Activated CD8-positive, alpha-beta T cell treated with anti-CD3 and anti-CD28 coated beads for 36 hours (primary cell): ENCODE results near the gene PRDM11. TPM values are rescaled to one million over a fixed set of nuclear protein-coding genes. Genes with fewer than 3 reads are reported as not detected.
A peak's percentile ranks its signal among the peaks of the same experiment; 100 is the strongest.

Experiments
- ATAC-seq: fragments of 200-7000 bp; cut with Tn5 transposase; one replicate; pipeline ENCODE4 v1.10.0; 2021; ENCODE audit warnings: mild to moderate bottlenecking, moderate library complexity
- CTCF ChIA-PET: fragments of 350-600 bp; sonication (Branson Sonifier 250); formaldehyde crosslinking; loops from one replicate; lab custom pipeline; 2021; ENCODE audit warnings: antibody characterized with exemption; lab: Charles Lee
- POLR2A ChIA-PET: fragments of 350-600 bp; sonication (Branson Sonifier 250); formaldehyde crosslinking; loops from one replicate; lab custom pipeline; 2021; ENCODE audit warnings: antibody characterized with exemption; lab: Charles Lee
- DNase-seq: peaks from one replicate; pipeline ENCODE4 v3.0.0-alpha.2; 2020
- H3K27ac Mint-ChIP-seq: one replicate; pipeline ENCODE4 v1.8.0; 2021; ENCODE audit warnings: mild to moderate bottlenecking, mixed read lengths
- H3K27me3 Mint-ChIP-seq: one replicate; pipeline ENCODE4 v1.8.0; 2021; ENCODE audit warnings: mixed read lengths
- H3K36me3 Mint-ChIP-seq: one replicate; pipeline ENCODE4 v1.8.0; 2021; ENCODE audit warnings: low read depth, mixed read lengths
- H3K4me1 Mint-ChIP-seq: one replicate; pipeline ENCODE4 v1.8.0; 2021; ENCODE audit warnings: low read depth, mixed read lengths
- H3K4me3 Mint-ChIP-seq: one replicate; pipeline ENCODE4 v1.8.0; 2021; ENCODE audit warnings: mild to moderate bottlenecking, moderate library complexity, mixed read lengths
- H3K9me3 Mint-ChIP-seq: one replicate; pipeline ENCODE4 v1.8.0; 2021; ENCODE audit warnings: mixed read lengths
- intact Hi-C: fragments of 100-400 bp; cut with micrococcal nuclease; formaldehyde crosslinking; loops from one replicate; pipeline ENCODE4 v1.10.0; 2022
- total RNA-seq, 2 experiments: library from RNA; stranded (reverse); gene quantifications; one replicate each; pipeline ENCODE4 v1.2.3, GENCODE V29; 2021
- TF ChIP-seq, protein P1 (sequence below): fragments of 200-600 bp; IDR thresholded peaks from one replicate; pipeline ENCODE4 v1.8.0; 2022; ENCODE audit warnings: antibody characterized with exemption, mild to moderate bottlenecking

Gene PRDM11
- total RNA-seq, result 1 to 10 TPM; 2.6 to 3.5 TPM

DNA sequence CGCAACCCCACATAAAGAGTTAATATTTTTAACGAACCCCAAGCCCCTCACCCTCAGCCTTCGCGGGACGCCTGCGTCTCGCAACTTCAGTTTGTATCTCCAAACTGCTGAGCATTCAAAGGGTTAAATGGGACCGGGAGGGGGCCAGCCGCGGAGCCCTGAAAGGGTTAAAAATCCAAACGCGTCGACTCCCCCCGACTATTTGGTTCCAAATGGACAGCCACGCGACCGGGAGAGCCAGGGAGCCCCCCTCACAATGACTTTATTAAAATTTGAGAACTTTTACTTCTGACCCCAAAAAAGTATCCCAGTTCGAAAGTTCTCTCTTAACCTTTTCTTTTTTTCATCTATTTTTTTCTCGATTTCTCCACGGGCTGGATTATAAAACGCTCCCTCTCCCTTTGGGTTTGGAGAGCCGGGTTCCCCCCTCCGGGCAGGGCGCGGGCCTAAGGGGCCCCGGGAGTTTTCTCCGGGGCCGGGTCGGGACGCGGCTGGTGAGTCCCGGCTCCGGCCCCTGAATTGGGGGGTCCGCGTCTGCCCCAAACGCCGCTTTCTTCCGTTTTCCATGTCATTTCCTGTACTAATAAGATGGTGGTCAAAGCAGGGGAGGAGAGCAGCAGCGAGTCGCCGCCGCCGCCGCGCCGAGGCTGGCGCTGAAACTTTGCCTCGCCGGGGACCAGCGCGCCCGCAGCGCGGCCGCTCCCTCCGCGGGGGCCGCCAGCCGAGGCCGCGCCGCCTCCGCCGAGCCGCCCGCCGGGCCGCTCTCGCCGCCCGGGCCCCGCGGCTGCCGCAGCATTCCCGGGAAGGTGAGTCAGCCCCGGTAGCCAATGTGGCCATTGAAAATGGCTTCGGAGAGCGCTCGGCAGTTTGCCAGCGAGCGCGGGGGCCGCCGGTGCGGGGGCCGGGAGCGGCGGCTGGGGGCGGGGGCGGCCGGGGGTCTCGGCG is at the start of gene PRDM11:
PRDM11 (plus strand) TSS at position 568 of the 945 bp plus-strand sequence. CDS start 35,128 bp downstream, outside the sequence.
- POLR2A ChIA-PET, result interaction anchor here (0.9 kb wide), 1 partner anchor 30 kb away, joined by 3 read pairs; no protein-coding TSS in a partner anchor
- CTCF ChIA-PET, result interaction anchor here (1.5 kb wide), 1 partner anchor 42 kb away, joined by 3 read pairs; no protein-coding TSS in a partner anchor
- TF ChIP-seq, protein P1, sequence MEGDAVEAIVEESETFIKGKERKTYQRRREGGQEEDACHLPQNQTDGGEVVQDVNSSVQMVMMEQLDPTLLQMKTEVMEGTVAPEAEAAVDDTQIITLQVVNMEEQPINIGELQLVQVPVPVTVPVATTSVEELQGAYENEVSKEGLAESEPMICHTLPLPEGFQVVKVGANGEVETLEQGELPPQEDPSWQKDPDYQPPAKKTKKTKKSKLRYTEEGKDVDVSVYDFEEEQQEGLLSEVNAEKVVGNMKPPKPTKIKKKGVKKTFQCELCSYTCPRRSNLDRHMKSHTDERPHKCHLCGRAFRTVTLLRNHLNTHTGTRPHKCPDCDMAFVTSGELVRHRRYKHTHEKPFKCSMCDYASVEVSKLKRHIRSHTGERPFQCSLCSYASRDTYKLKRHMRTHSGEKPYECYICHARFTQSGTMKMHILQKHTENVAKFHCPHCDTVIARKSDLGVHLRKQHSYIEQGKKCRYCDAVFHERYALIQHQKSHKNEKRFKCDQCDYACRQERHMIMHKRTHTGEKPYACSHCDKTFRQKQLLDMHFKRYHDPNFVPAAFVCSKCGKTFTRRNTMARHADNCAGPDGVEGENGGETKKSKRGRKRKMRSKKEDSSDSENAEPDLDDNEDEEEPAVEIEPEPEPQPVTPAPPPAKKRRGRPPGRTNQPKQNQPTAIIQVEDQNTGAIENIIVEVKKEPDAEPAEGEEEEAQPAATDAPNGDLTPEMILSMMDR, result no peak
- Mint-ChIP-seq H3K27me3 (peaks cover 19% of the 10 kb centered on the region), H3K4me3 (peak within 1 kb of the TSS; percentile 81), H3K27ac (peak within 1 kb of the TSS; percentile 85), H3K9me3 (no peaks in the 10 kb centered on the region), H3K4me1 (peaks cover 17% of the 10 kb centered on the region), H3K36me3 (no peaks in the 10 kb centered on the region)
- peak; percentile 57 for DNase-seq
- ATAC-seq, result peak; percentile 40
- intact Hi-C loops, result no loop called here

DNA sequence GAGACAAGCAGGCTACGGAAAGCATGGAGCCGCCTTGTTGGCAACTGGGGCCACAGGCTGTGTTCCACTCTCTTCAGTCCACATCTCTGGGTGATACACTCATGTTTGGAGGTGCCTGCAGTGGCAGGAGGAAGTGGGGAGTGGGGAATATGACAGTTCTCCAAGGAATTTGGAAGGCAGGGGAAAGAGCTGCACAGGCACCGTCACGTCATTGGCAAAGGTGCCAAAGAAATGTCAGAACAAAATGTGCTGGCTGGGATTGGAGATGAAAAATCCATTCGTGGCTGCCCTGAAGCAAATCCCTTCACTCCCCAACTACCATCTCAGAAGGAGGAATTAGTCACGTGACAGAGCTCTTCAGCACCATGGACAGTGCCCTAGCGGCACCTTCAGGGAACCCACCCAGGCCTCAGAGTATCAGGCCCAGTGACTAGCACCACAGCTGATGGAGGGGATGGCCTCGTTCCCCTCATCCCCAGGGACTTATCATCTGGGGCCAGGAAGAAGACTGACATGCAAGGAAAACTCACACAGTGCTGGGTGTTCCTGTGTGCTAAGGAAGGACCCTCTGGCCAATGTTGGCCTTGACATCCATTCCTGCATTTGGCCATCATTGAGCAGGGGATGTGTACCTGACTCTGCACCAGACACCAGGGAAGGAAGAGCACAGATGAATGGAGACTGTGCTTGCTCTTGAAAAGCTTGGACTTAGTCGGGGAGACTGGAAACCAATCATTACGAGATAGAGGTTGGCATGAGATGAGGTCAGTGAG is 48.5 kb upstream of the PRDM11 start:
- CTCF ChIA-PET, result interaction anchor here (3.4 to 20.6 kb wide), 2 partner anchors 7 to 161 kb away, joined by 14 to 942 read pairs; no protein-coding TSS in a partner anchor
- DNase-seq (peak; percentile 56), ATAC-seq (no peak)
- intact Hi-C loops, result no loop called here
- Mint-ChIP-seq H3K4me3 (no peak overlapping the region), H3K4me1 (peaks cover 22% of the 10 kb centered on the region), H3K27me3 (peaks cover 10% of the 10 kb centered on the region), H3K36me3 (no peaks in the 10 kb centered on the region), H3K9me3 (no peaks in the 10 kb centered on the region), H3K27ac (no peak overlapping the region)
- TF ChIP-seq, protein P1, result no peak
- POLR2A ChIA-PET, result interaction anchor here (0.6 to 1.3 kb wide), 2 partner anchors 43 to 150 kb away, joined by 3 to 4 read pairs; no protein-coding TSS in a partner anchor

DNA sequence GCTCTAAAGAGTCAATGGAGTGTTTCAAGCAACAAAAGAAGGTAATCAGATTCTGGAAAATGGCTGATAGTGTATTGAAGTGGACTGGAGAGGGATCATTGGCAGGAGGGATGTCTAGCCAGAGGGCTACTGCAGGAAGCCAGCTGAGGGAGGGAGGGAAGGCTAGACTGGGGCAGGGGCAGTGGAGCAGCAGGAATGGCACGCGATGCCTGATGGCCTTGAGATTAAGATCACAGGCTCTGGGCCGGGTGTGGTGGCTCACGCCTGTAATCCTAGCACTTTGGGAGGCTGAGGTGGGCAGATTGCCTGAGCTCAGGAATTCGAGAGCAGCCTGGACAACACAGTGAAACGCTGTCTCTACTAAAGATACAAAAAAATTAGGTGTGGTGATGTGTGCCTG is 47.5 kb upstream of the PRDM11 start:
- no peak overlapping the region for H3K4me3 Mint-ChIP-seq
- H3K9me3 Mint-ChIP-seq, result no peaks in the 10 kb centered on the region
- H3K27ac Mint-ChIP-seq, result no peak overlapping the region
- peaks cover 15% of the 10 kb centered on the region for H3K4me1 Mint-ChIP-seq
- CTCF ChIA-PET, result interaction anchor here (20.6 kb wide), 1 partner anchor 162 kb away, joined by 942 read pairs; no protein-coding TSS in a partner anchor
- peaks cover 10% of the 10 kb centered on the region for H3K27me3 Mint-ChIP-seq
- ATAC-seq (no peak), DNase-seq (no peak)
- H3K36me3 Mint-ChIP-seq, result no peaks in the 10 kb centered on the region
- POLR2A ChIA-PET, result no interaction called here
- TF ChIP-seq, protein P1, result no peak
- intact Hi-C loops, result no loop called here

DNA sequence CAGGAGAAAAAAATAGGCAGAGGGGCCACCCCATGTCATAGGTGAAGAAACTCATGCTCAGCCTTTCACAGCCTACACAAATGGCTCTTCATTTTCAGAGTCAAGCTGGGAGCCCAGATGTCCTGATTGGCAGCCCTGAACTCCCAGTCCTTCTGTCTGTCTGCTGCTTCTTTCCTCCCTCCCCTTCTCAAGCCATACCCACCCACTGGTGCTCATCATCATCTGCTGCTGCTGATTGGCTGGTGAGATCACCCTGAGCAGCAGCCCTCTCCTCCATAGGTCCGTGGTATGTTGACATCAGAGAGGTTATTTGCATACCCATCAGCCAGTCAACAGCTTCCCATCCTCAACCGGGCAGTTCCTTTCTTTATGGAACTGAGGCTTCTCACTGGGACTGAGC is 46.1 kb upstream of the PRDM11 start:
- ChIA-PET POLR2A (interaction anchor here (1.1 kb wide), 1 partner anchor 160 kb away, joined by 4 read pairs; no protein-coding TSS in a partner anchor), CTCF (interaction anchor here (1.1 to 20.6 kb wide), 7 partner anchors 10 to 189 kb away, joined by 3 to 942 read pairs (median 4); no protein-coding TSS in a partner anchor)
- Mint-ChIP-seq H3K27ac (no peak overlapping the region), H3K4me1 (peaks cover 13% of the 10 kb centered on the region), H3K27me3 (peaks cover 10% of the 10 kb centered on the region), H3K36me3 (no peaks in the 10 kb centered on the region), H3K9me3 (no peaks in the 10 kb centered on the region), H3K4me3 (no peak overlapping the region)
- intact Hi-C loops, result no loop called here
- TF ChIP-seq, protein P1, result no peak
- DNase-seq (peak; percentile 16), ATAC-seq (no peak)
